NCI-H2227 treated with DMSO at 0.1 percent for 48 hours (cell line): ENCODE measurements around the gene LOXL1.
A peak's percentile ranks its signal among the peaks of the same experiment; 100 is the strongest.
"Not testable (repeated sequence)": the region's sequence is repeated elsewhere in the genome, so short reads cannot be mapped to it uniquely, and the experiment has no call there.

Experiments used
- DNase-seq: peaks from one replicate; lab custom pipeline; 2025; lab: John Stamatoyannopoulos, UW

LOXL1 gene

DNA sequence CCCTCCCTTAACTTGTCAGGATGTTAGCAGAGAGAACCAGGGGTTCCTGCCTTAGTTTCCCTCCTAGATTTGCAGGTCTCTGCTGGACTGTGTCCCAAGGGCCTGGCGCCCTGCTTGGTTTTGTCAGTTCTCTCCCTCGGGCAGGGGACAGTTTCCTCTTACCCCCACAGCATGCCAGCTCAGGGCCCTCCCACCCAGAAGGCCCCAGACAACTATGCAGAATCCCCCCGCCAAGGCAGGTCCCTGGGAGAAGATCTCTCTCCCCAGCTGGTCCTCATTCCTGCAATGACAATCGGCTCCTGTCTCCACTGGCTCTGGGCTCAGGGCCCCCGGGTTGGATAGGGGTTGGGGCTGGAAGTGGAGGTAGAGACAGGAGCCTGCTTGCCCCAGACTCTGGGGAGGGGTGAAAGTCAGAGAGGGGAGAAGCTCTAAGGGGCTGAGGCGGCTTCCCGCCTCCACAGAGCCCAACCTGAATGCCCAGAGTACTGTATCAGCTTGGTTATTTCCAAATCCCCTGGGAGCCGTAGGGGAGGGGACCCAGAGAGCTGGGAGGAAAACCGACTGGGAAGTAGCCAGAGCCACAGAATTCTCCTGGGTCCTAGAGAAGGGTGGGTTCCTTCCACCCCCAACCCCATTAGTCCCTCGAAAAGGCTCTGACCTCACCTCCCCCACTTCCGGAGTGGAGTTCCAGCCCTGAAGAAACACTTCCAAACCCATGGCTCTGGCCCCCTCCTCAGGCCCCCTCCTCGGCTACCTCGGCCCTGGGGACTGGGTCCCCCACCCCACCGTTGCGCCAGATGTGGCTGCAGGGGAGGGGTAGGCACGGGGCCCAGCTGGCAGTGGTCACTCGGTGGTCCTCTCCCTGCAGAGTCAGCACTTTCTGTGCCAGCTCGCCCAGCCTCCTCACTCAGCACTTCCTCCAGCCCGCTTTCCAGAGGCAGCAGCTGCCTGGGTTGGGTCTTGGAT lies 3.8 kb upstream of the LOXL1 start:
- no peak for DNase-seq

DNA sequence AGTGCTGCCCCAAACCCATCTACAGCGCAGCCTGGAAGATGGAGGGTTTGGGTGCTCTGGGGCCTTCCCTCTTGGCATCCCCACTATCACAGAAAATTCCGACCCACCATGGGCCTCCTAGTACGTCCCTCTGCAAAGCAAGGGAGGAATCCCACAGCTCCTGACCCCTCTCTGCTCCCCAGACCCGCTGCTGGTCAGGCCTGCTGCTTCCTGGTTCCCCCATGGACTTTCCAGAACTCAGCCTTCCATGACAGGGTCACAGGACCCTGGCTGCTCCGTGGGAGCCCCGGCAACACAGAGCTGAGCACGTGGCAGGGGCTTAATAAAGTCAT lies 3.1 kb upstream of the LOXL1 start:
- no peak for DNase-seq

DNA sequence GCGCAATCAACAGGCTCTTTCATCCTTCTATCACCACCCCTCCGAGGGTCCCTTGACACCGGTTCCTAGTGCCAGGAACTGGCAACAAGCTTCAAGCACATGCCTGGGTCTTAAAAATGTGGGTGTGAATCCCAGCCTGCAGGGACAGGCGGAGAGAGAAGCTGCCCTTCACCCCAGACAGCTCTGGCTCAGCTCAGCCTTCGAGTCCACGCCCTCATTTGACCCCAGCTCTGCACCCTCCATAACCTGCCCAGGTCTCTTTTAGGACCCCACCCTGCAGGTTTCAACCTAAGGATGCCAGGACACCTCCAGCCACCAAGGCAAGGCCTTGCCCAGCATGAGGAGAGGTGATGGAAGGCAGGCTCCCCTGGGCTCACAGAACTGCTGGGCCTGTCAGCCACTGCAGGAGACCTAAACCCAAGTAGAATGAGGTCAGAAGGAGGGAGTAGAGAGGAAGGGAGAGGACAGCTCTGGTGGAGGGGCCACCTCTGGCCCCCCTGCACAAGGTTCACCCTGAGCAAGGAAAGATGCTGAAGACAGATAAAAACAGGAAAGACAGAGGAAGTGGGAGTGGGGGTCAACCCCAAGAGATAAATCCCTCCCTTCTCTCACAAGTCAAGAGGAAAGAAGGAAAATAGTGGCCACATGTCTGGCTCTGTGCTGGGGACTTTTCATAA lies 2.6 kb upstream of the LOXL1 start:
- DNase-seq = no peak

DNA sequence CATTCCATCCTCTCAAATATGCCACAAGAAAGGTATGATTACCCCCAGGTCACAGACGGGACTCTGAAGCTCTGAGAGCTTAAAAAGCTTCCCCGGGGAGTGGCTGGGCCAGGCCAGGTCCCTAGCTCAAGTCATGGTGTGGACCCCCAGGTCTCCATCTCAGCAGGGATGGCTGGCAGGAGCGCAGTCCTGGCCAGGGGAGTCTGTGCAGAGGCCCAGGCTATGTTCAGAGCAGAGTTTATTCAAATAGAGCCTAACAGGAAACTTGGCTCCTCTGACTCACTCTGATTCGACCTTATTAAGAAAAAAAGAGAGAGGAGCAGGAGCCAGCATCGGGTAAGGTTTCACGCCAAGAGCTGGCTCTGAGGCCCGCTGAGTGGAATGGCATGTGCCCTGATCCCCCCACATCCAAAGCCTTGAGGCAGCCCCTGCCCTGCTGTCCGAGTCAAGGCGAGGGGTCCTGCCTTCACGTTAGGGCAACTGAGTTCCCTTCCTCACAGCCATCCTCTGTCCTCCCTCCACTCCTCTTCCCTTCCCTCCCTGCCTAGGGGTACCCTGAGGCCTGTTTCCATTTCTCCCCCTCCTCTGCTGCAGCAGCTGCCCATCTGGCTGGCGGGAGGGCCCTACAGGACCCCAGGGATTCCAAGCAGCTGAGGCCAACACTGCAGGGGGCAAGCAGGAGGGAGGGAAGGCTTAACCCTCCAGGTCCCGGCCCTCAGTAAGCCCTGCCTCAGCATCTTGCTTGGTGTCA lies 1.9 kb upstream of the LOXL1 start:
- DNase-seq = peak; percentile 2

DNA sequence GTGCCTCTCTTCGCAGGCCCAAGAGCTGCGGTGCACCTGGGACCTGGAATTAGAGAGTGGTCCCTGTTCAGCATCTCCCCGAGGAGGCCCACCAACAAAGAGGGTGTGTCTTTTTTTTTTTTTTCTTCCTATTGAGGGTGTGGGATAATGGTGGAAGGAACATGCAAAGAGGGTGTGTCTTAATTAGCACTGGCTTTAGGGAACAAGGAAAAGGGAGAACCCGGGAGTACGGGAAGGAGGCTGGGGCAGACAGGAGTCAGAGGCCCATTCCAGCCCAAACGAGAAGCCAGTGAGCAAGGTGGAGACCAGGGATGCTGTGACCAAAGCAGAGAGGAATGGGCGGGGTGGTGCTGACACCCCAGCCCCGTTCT lies 429 bp upstream of the LOXL1 start:
- DNase-seq = no peak

DNA sequence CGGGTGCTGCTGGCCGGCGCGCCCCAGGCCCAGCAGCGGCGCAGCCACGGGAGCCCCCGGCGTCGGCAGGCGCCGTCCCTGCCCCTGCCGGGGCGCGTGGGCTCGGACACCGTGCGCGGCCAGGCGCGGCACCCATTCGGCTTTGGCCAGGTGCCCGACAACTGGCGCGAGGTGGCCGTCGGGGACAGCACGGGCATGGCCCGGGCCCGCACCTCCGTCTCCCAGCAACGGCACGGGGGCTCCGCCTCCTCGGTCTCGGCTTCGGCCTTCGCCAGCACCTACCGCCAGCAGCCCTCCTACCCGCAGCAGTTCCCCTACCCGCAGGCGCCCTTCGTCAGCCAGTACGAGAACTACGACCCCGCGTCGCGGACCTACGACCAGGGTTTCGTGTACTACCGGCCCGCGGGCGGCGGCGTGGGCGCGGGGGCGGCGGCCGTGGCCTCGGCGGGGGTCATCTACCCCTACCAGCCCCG lies 777 bp downstream of the LOXL1 start:
- no peak for DNase-seq

DNA sequence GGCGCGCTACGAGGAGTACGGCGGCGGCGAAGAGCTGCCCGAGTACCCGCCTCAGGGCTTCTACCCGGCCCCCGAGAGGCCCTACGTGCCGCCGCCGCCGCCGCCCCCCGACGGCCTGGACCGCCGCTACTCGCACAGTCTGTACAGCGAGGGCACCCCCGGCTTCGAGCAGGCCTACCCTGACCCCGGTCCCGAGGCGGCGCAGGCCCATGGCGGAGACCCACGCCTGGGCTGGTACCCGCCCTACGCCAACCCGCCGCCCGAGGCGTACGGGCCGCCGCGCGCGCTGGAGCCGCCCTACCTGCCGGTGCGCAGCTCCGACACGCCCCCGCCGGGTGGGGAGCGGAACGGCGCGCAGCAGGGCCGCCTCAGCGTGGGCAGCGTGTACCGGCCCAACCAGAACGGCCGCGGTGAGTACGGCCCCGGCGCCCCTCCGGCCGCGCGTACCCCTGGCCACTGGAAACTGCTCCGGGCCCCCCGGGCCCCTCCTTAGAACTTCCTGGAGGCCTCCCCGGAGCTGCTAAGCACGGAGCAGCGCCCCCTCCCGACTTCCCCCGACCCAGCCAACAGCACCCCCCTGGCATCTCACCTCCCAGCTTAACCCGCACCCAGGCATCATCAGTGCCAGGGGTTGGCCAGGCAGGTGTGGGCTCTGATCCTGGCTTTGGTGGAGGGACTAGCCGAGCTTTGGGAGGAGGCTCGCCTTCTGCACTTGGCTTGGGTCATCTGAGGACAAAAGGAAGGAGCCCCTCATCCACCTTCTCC lies 1.4 kb downstream of the LOXL1 start:
- DNase-seq = peak; percentile 26

DNA sequence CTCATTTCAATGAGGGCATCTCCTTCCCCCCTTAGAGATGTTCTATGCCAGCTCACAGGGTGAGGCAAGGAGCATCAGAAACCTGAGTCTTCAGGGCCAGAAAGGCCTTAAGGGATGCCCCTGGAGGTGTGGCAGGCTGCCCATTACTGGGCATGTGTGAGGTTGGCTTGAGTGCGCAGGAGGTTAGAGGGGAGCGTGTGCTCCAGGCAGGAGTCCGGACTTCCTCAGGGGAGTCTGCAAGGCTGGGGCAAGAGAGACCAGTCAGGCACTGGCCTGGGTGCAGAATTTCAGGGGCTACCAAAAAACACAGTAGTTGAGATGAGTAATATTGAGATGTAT lies 1.9 kb downstream of the LOXL1 start:
- DNase-seq = no peak

DNA sequence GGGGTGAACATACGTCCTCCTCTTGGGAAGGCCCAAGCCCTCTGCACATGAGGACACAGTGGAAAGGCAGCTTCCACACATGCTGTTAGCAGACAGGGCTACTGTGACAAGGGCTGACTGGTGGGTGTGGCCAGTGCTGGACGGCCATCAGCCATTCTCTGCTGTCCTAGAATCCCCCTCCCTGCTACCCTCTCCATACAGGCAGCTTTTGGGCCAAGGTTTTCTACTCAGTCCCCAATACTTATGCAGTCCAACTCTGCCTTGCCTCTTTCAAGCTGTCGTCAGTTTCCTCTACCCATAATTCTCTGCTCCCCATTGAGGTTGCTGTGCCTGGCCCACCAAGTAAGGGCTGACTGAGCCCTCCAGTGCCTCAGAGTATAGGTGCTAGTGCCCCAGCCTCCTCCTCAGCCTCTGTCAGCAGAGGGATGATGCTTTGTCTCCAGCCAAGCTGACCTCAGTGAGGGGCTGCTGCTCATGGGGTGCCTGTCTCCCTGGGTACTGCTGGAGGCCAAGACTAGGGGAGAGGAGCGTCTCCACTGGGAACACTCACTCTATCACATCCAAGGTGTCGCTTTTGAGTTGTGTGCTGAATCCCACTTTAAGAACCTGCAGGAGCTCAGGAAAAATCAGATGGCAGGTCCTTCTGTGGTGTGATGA lies 2.8 kb downstream of the LOXL1 start:
- no peak for DNase-seq

DNA sequence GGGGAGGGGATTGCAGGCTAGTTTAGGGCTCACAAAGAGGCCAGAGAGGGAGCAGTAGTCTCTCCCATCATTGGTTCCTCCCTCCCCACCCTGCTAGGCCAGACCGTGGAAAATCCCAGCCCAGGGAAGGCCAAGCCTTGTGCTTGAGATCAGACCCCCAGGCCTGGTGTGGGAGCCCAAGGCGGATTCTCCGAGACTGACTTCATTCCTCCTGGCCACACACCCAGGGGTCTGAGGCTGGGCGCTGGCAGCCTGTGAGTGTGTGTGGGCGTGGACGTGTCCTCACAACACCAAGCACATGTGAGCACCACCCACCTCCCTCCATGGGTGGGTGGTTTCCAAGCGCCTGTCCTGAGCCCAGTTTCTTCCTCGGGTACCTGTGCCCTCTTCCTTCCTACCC lies 4.1 kb downstream of the LOXL1 start:
- DNase-seq = no peak

DNA sequence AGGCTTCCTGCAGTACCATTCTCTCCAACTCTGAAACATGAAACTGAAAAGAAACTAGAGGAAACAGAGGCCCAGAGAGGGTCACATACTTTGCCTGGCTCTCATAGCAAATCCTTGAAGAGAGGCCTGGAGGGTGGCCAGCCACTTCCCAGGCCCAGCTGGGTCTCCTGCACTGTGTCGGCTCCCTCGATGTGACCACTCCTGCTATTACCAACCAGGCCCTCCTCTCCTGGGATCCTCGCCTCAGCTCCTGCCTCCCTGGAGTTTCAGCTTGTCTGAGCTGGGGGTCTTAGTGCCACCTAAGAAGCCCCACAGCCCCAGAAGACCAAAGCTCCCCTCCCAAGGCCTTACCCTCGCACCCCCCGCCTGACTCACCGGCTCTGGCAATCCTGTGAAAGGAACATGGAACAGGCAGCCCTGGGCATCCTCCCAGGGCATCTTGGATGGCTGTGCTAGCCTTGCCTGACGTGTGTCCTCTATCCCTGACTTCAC lies 4.6 kb downstream of the LOXL1 start:
- no peak for DNase-seq

DNA sequence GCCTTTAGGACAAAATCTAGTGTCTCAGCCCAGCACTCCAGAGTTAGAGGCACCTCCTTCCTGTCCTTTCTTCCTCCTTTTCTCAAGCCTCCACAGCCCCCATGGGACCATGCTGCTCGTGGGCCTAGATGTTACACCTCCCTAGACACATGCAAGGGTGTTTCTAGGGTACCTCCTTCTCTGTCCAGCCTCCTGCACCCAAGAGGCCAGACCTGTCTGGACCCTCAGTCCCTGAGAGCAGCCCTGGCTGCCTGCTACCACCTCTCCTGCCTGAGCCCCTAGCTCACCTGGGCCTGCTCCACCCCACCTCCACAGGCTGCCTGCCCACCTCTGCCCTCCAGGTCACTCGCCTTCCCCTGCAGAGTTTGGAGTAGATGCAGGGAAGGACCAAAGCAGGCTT lies 5.2 kb downstream of the LOXL1 start:
- no peak for DNase-seq

DNA sequence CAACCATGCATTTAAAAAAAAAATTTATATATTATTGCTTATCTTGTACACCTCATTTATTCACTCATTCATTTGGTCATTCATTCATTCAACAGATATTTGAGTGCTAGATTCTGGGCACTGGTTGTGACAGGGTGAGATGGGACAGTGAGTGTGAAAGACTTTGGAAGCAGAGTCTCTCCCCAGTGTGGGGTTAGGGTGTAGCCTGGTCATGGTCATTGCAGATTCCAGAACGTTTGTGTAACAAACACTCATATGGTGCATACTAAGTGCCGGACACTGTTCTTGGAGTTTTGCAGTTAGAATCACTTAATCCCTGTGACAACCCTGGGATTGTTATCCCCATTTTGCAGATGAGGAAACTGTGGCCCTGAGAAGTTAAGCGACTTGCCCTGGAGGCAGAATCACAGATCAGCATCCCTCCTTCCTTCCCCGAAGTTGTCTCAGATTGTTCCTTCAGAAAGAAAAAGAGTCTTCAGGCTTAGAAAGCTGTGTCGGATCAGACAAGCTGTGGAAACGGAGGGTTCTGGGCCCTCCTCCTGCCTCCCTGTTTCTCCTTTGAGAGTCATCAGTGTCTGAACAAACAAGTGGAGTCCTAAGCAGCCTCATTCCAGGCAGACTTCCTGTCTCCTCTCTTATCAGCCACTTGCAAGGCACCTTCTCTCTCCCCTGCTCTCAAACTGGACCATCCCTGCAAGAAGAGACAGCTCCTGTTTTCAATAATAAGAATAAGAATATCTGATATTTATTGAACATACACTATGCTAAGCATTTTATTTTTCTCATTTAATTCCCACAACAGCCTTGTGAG lies 6.3 kb downstream of the LOXL1 start:
- no peak for DNase-seq

DNA sequence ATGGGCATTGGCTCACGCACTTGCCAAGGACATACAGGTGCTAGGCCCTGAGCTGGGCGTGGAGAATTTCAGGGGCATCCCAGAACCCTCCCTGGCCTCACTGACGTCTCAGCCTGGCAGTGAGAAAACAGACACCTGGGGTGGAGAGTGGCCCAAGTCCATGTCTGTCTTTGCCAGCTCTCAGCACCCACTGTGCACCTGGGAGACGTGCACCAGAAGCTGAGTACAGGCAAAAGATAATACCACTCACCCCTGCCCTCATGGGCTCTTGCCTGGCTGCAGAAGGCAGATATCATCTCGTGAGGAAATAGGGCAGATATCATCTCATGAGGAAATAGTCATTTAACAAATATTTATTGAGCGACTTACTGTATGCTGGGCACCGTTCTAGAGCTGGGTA lies 8.0 kb downstream of the LOXL1 start:
- no peak for DNase-seq

DNA sequence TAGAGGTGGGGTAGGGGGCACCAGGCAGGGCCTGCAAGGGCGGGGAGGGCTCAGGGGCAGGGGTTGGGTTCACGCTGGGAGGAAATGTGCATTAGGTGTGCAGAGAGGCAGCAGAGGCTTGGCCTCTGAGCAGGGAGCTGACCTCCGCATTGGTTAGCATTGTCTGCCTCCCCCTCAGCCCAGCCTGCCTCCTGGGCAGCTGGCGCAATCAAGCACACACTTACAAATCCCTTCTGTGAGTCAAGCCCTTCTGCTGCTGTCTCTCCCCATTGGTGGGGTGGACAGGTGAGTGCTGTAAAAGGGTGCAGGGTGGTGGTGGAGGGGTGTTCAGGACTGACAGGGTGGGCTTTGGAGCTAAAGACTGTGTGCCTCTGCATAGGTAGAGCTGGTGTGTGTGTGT lies 9.3 kb downstream of the LOXL1 start:
- DNase-seq = no peak

DNA sequence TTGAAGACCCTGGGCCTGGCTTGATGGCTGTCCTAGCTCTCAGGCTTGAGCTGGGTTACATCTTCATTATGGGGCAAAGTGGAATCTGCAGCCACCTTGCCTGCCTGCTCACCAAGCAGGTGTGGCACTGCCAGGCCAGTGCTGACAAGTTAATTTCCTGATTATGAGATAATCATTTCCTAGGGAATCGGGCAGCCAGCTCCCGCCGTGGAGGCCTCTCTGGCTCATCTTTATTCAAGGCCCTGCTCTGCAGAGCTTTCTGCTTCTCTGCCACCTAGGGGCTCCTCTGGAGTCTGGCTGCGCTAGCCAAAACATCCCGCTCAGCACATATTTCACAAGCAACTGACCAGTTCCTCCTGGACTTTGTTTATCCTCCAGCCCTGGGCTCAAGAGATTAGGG lies 9.9 kb downstream of the LOXL1 start:
- no peak for DNase-seq

DNA sequence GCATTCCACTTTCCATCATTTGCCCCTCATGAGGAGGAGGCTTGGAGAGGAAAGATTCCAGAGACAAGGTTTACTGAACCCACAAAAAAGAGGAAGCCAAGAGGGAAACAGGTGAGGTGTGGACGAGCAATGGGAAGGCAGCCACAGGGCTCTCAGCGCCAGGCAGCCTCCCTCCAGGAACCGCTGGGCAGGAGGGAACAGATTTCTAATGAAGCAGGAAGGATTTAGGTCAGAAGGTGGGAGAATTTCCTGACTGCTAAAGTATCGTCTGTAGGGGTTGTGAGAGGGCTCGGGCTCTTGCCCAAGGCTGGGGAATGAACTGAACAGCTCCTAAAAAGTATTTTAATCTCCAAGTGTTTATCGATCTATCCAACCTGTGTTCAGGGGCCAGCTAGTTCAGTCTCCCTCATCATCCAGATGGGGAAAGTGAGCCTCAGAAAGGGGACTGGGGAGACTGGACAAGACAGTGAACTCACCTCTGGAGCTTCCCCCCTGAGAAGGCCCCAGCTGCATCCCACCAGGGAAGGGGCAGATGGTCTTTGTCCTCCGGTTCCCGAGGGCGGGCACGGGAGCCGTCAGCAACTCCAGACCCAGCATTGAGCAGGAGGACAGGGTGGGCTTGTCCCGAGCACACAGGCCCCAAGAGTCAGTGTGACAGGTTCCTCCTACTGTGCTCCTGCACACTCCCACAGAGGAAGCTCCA lies 10.5 kb downstream of the LOXL1 start:
- DNase-seq = no peak

DNA sequence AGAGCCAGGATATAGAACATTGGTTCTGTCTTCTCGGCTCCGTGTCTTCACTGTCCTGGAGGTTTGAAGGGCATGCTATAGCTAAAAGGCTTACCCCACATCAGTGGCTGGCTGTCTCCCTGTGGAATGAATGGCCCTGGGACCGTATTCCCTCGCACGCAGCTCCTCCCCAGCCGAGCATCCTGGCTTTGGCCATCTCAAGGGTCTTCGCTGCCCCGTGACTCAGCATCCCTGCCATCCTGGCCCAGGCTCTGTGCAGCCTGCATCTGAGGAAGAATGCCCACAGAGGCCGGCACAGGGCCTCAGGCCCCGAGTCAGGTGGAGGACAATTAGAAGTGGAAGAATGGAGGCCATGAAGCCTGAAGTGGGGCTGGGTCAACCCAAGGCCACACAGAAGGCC lies 11.0 kb downstream of the LOXL1 start:
- no peak for DNase-seq

DNA sequence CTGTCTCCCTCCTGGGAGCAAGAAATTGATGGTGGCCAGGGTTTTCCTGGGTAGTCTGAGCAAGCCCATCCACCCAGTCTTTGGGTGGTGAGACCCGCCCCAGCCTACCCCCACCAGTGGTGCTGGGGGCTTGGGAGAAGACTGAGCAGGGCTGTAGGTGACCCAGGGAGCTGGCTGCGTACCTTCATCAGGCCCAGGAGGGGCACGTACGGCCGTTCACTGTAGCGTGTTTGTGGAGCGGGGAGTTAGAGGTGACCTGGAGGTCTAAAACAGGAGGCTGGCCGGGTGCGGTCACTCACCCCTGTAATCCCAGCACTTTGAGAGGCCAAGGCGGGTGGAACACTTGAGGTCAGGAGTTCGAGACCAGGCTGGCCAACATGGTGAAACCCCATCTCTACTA lies 11.5 kb downstream of the LOXL1 start:
- DNase-seq = no peak

DNA sequence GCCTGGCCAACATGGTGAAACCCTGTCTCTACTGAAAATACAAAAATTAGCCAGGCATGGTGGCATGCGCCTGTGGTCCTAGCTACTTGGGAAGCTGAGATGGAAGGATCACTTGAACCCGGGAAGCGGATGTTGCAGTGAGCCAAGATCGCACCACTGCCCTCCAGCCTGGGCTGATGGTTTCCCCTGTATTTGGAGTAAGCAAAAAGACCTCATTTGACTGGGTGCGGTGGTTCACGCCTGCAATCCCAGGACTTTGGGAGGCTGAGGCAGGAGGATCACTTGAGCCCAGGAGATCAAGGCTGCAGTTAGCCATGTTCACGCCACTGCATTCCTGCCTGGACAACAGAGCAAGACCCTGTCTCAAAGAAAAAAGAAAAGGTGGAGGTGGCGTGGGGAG lies 12.3 kb downstream of the LOXL1 start:
- not testable (repeated sequence) for DNase-seq
